HepG2 (cell line): ENCODE data around the gene IL22RA1. TPM values are rescaled to one million over a fixed set of nuclear protein-coding genes. Genes with fewer than 3 reads are reported as not detected.

Experiments used
- ARID4A ChIP-seq: sonication (generic); formaldehyde crosslinking; IDR thresholded peaks from 2 replicates; pipeline ENCODE4 v1.5.0; 2020; ENCODE audit warnings: mild to moderate bottlenecking, missing genetic modification reagents, borderline replicate concordance
- CSRNP1 ChIP-seq: sonication (generic); formaldehyde crosslinking; IDR thresholded peaks from 2 replicates; pipeline ENCODE4 v1.8.1; 2023; ENCODE audit warnings: mild to moderate bottlenecking, missing genetic modification reagents
- CTCF ChIP-seq: sonication (generic); formaldehyde crosslinking; IDR thresholded peaks from 2 replicates; pipeline ENCODE4 v1.5.0; 2020; ENCODE audit warnings: mild to moderate bottlenecking, missing genetic modification reagents, moderate library complexity
- DBP ChIP-seq: sonication (generic); formaldehyde crosslinking; IDR thresholded peaks from 2 replicates; pipeline ENCODE4 v1.4.0; 2020; ENCODE audit warnings: missing genetic modification reagents; ENCODE audit errors: not compliant biosample characterization
- HES4 ChIP-seq: sonication (generic); formaldehyde crosslinking; IDR thresholded peaks from 2 replicates; pipeline ENCODE4 v1.9.0; 2021; ENCODE audit warnings: mild to moderate bottlenecking, missing genetic modification reagents, borderline replicate concordance
- IKZF5 ChIP-seq: IDR thresholded peaks from 2 replicates; pipeline ENCODE4 v1.6.1; 2018; ENCODE audit warnings: missing genetic modification reagents, mild to moderate bottlenecking, missing compliant biosample characterization
- NONO ChIP-seq, 2 experiments: fragments of 450-650 bp in 1 of 2; sonication (generic) in 1 of 2; formaldehyde crosslinking in 1 of 2; IDR thresholded peaks in 1 of 2; conservative IDR thresholded peaks in 1 of 2; 2 replicates each; pipeline versions ENCODE4 v1.6.1 to v1.8.0; 2017 to 2022; ENCODE audit warnings: mild to moderate bottlenecking in 1 of 2, missing genetic modification reagents in 1 of 2, moderate library complexity in 1 of 2
- PLSCR1 ChIP-seq: sonication (generic); formaldehyde crosslinking; IDR thresholded peaks from 2 replicates; pipeline ENCODE4 v1.5.0; 2020; ENCODE audit warnings: missing genetic modification reagents, mild to moderate bottlenecking, borderline replicate concordance
- SALL2 ChIP-seq: sonication (generic); formaldehyde crosslinking; IDR thresholded peaks from 2 replicates; pipeline ENCODE4 v1.8.1; 2023; ENCODE audit warnings: mild to moderate bottlenecking, missing genetic modification reagents, inconsistent platforms
- SP4 ChIP-seq: sonication (generic); formaldehyde crosslinking; IDR thresholded peaks from 2 replicates; pipeline ENCODE4 v1.8.1; 2023; ENCODE audit warnings: mild to moderate bottlenecking, missing genetic modification reagents
- TCF7L2 ChIP-seq: IDR thresholded peaks from 2 replicates; pipeline ENCODE4 v1.6.1; 2011; ENCODE audit warnings: mild to moderate bottlenecking, low read depth, low read length, moderate library complexity
- ZNF256 ChIP-seq: sonication (generic); formaldehyde crosslinking; conservative IDR thresholded peaks from 2 replicates; pipeline ENCODE4 v1.4.0; 2020; ENCODE audit warnings: missing genetic modification reagents
- ZNF446 ChIP-seq: sonication (generic); formaldehyde crosslinking; IDR thresholded peaks from 2 replicates; pipeline ENCODE4 v1.5.0; 2020; ENCODE audit warnings: mild to moderate bottlenecking, missing genetic modification reagents
- ZNF558 ChIP-seq: sonication (generic); formaldehyde crosslinking; IDR thresholded peaks from 2 replicates; pipeline ENCODE4 v1.9.0; 2022; ENCODE audit warnings: mild to moderate bottlenecking, missing genetic modification reagents, borderline replicate concordance
- ZNF781 ChIP-seq: sonication (generic); formaldehyde crosslinking; IDR thresholded peaks from 2 replicates; pipeline ENCODE4 v1.5.1; 2020; ENCODE audit warnings: borderline replicate concordance, mild to moderate bottlenecking, missing genetic modification reagents; ENCODE audit errors: not compliant biosample characterization
- polyA plus RNA-seq, 8 experiments: library from polyadenylated mRNA; depleted of rRNA in 3 of 8; stranded (reverse) in 7 of 8; unstranded in 1 of 8; fragments of >200 nt; fragmentation: Illumina TruSeq in 4 of 8; extraction: Trizol in 4 of 8; gene quantifications; 2 replicates each; pipeline versions ENCODE4 v1.2.1 to v1.2.3, GENCODE V29; 2011 to 2016; ENCODE audit warnings: low read depth in 4 of 8, missing spikeins in 1 of 8, mixed read lengths in 1 of 8; ENCODE audit not compliant: insufficient read depth in 1 of 8
- total RNA-seq, 5 experiments: library from RNA; depleted of rRNA; stranded (reverse); fragments of >200 nt; fragmentation: Illumina TruSeq; extraction: Trizol; gene quantifications; 2 replicates each; pipeline ENCODE4 v1.2.3, GENCODE V29; 2016; ENCODE audit warnings: low read depth in 1 of 5

Gene IL22RA1
- total and polyA plus RNA-seq, 2 of the 13 experiments (the other 11 are each of a cell fraction or from before 2014, with no cell fraction given) = 4.4 to 10.2 TPM

GRCh38 chr1:24111996-24112779 lies 30.8 kb downstream of the IL22RA1 start, which contains the start of gene MYOM3 (continued):
- TF ChIP-seq IKZF5 (CRISPR knock-in tag) = 0 out of 2 replicates have a peak, but pooled peaks have one; percentile 49
- TF ChIP-seq CTCF (CRISPR knock-in tag) = peak; percentile 92
- TF ChIP-seq CSRNP1 (CRISPR knock-in tag) = 0 out of 2 replicates have a peak, but pooled peaks have one; percentile 29
- TF ChIP-seq ARID4A = peak; percentile 50; the same call in 1 of the 2 replicates
- peak; percentile 26; the same call in 1 of the 2 replicates for TF ChIP-seq SP4 (CRISPR knock-in tag)
- TF ChIP-seq PLSCR1 = no peak
- TF ChIP-seq TCF7L2 = no peak
- no peak for TF ChIP-seq ZNF781
- TF ChIP-seq ZNF558 (CRISPR knock-in tag) = no peak
- TF ChIP-seq HES4 (CRISPR knock-in tag) = no peak
- no peak for TF ChIP-seq ZNF256 (CRISPR knock-in tag)
- TF ChIP-seq ZNF446 = no peak
- no peak for TF ChIP-seq SALL2
- no peak for TF ChIP-seq DBP (CRISPR knock-in tag)
- TF ChIP-seq NONO (IDR thresholded peaks at IDR 0.05) = no peak
- TF ChIP-seq NONO (CRISPR knock-in tag; conservative IDR thresholded peaks at IDR 0.05) = peak; percentile 29; the same call in 1 of the 2 replicates
